Hematopoietic multipotent progenitor cell treated with erythropoietin and hydrocortisone succinate and interleukin-3 and kit ligand, for 17 days (in vitro differentiated cells): ENCODE data around the gene PARPBP.
A peak's percentile ranks its signal among the peaks of the same experiment; 100 is the strongest.
"Not testable (repeated sequence)": the region's sequence is repeated elsewhere in the genome, so short reads cannot be mapped to it uniquely, and the experiment has no call there.

Experiments used
- DNase-seq: peaks from one replicate; pipeline ENCODE4 v3.0.0-alpha.2; 2015; ENCODE audit warnings: low spot score

Gene PARPBP

GRCh38 chr12:102147062-102147587 is 27.1 kb downstream of the PARPBP start:
- not testable (repeated sequence) for DNase-seq

GRCh38 chr12:102155206-102155605 is 35.2 kb downstream of the PARPBP start:
- DNase-seq: not testable (repeated sequence)

- DNase-seq: no peak
Measured at GRCh38 chr12:102163383-102163782, 43.4 kb downstream of the PARPBP start.

GRCh38 chr12:102167821-102168604 is 48.0 kb downstream of the PARPBP start:
- no peak for DNase-seq

GRCh38 chr12:102169922-102170621 is 50.1 kb downstream of the PARPBP start:
- DNase-seq: peak; percentile 9

- DNase-seq: no peak
Measured at GRCh38 chr12:102171951-102172350, 52.0 kb downstream of the PARPBP start.

- no peak for DNase-seq
Measured at GRCh38 chr12:102172436-102172835, 52.5 kb downstream of the PARPBP start.

GRCh38 chr12:102174117-102174516 is 54.1 kb downstream of the PARPBP start:
- no peak for DNase-seq

- DNase-seq: no peak
Measured at GRCh38 chr12:102174761-102175160, 54.8 kb downstream of the PARPBP start.

GRCh38 chr12:102182635-102183034 is 62.7 kb downstream of the PARPBP start:
- DNase-seq: no peak

- DNase-seq: no peak
Measured at GRCh38 chr12:102195826-102196225, 75.8 kb downstream of the PARPBP start.

- DNase-seq: no peak
Measured at GRCh38 chr12:102197789-102198188, 77.8 kb downstream of the PARPBP start, which contains the start of gene PMCH. TSS of gene PMCH (minus strand) at chr12:102197833. CDS start at chr12:102197770, 63 bp downstream.

- DNase-seq: no peak
Measured at GRCh38 chr12:102201436-102202061, 81.6 kb downstream of the PARPBP start.

- no peak for DNase-seq
Measured at GRCh38 chr12:102202556-102202955, 82.6 kb downstream of the PARPBP start.

- no peak for DNase-seq
Measured at GRCh38 chr12:102204025-102204424, 84.0 kb downstream of the PARPBP start.

- no peak for DNase-seq
Measured at GRCh38 chr12:102215992-102216691, 96.2 kb downstream of the PARPBP start.

- DNase-seq: no peak
Measured at GRCh38 chr12:102220736-102221135, 100.8 kb downstream of the PARPBP start.

GRCh38 chr12:102227954-102228353 is 108.0 kb downstream of the PARPBP start:
- no peak for DNase-seq

GRCh38 chr12:102232036-102232435 is 112.1 kb downstream of the PARPBP start:
- no peak for DNase-seq

- no peak for DNase-seq
Measured at GRCh38 chr12:102232446-102232845, 112.5 kb downstream of the PARPBP start.

GRCh38 chr12:102234599-102234998 is 114.6 kb downstream of the PARPBP start:
- no peak for DNase-seq

GRCh38 chr12:102240859-102241258 is 120.9 kb downstream of the PARPBP start:
- not testable (repeated sequence) for DNase-seq
